Measurements from ENCODE around the gene AZGP1. TPM values are rescaled to one million over a fixed set of nuclear protein-coding genes. Genes with fewer than 3 reads are reported as not detected.

Gene AZGP1
- total RNA-seq, 2 donors from 2014 or later: not detected

GRCh38 chr7:100022621-100023020 is 46.8 kb upstream of the AZGP1 start:
- WGBS, 2 experiments (ENCODE audit: insufficient coverage in 1 of 2, insufficient read length in 1 of 2): 82 to 100% methylated on average over 4 to 5 of the region's 5 CpGs

GRCh38 chr7:100021297-100021696 is 45.5 kb upstream of the AZGP1 start:
- peaks cover 56% of the 10 kb centered on the region for H3K36me3 ChIP-seq (ENCODE audit: control insufficient read depth, insufficient read depth, low read length)
- Mint-ChIP-seq H3K27me3 (ENCODE audit: insufficient read depth) (no peaks in the 10 kb centered on the region), H3K36me3 (ENCODE audit: low read depth) (peaks cover 58% of the 10 kb centered on the region), H3K4me3 (no peak overlapping the region), H3K4me1 (peaks cover 15% of the 10 kb centered on the region), H3K9me3 (no peaks in the 10 kb centered on the region), H3K27ac (no peak overlapping the region)
- no peak overlapping the region for H3K27ac ChIP-seq (ENCODE audit: low read depth, low read length)
- H3K4me3 ChIP-seq (ENCODE audit: low read length): no peak overlapping the region
- no peaks in the 10 kb centered on the region for H3K27me3 ChIP-seq (ENCODE audit: control insufficient read depth, insufficient read depth, low read length, poor library complexity, severe bottlenecking)
- no peak for TF ChIP-seq CTCF (conservative IDR thresholded peaks at IDR 0.05)
- H3K9ac ChIP-seq (ENCODE audit: extremely low read depth, low read length, poor library complexity, severe bottlenecking): no peak overlapping the region
- 94 to 97% methylated on average over 3 of the region's 3 CpGs for WGBS, 2 experiments (ENCODE audit: insufficient coverage in 1 of 2, insufficient read length in 1 of 2)
- H3K4me1 ChIP-seq (ENCODE audit: control insufficient read depth, insufficient read depth, low read length): no peaks in the 10 kb centered on the region
- H3K9me3 ChIP-seq (ENCODE audit: control insufficient read depth, low read length): no peaks in the 10 kb centered on the region
- DNase-seq: no peak

More at GRCh38 chr7:100022621-100023020, 46.8 kb upstream of the AZGP1 start:
- Histone ChIP-seq H3K36me3 (ENCODE audit: control insufficient read depth, insufficient read depth, low read length) (peaks cover 60% of the 10 kb centered on the region), H3K9me3 (ENCODE audit: control insufficient read depth, low read length) (no peaks in the 10 kb centered on the region), H3K9ac (ENCODE audit: extremely low read depth, low read length, poor library complexity, severe bottlenecking) (no peak overlapping the region), H3K27me3 (ENCODE audit: control insufficient read depth, insufficient read depth, low read length, poor library complexity, severe bottlenecking) (no peaks in the 10 kb centered on the region), H3K27ac (ENCODE audit: low read depth, low read length) (no peak overlapping the region), H3K4me1 (ENCODE audit: control insufficient read depth, insufficient read depth, low read length) (no peaks in the 10 kb centered on the region), H3K4me3 (ENCODE audit: low read length) (no peak overlapping the region)
- Mint-ChIP-seq H3K9me3 (no peaks in the 10 kb centered on the region), H3K4me3 (no peak overlapping the region), H3K4me1 (peaks cover 6% of the 10 kb centered on the region), H3K27me3 (ENCODE audit: insufficient read depth) (no peaks in the 10 kb centered on the region), H3K36me3 (ENCODE audit: low read depth) (peaks cover 68% of the 10 kb centered on the region), H3K27ac (no peak overlapping the region)
- DNase-seq: no peak
- TF ChIP-seq CTCF (conservative IDR thresholded peaks at IDR 0.05): no peak

- no peaks in the 10 kb centered on the region for H3K9me3 Mint-ChIP-seq
- peaks cover 44% of the 10 kb centered on the region for H3K36me3 Mint-ChIP-seq (ENCODE audit: low read depth)
- no peak for TF ChIP-seq CTCF (conservative IDR thresholded peaks at IDR 0.05)
- no peak overlapping the region for H3K4me3 ChIP-seq (ENCODE audit: low read length)
- 94 to 96% methylated on average over 7 of the region's 7 CpGs for WGBS, 2 experiments (ENCODE audit: insufficient coverage in 1 of 2, insufficient read length in 1 of 2)
- H3K27ac Mint-ChIP-seq: peak overlapping the region; percentile 46
- peaks cover 16% of the 10 kb centered on the region for H3K4me1 Mint-ChIP-seq
- H3K9ac ChIP-seq (ENCODE audit: extremely low read depth, low read length, poor library complexity, severe bottlenecking): no peak overlapping the region
- H3K36me3 ChIP-seq (ENCODE audit: control insufficient read depth, insufficient read depth, low read length): peaks cover 45% of the 10 kb centered on the region
- H3K4me1 ChIP-seq (ENCODE audit: control insufficient read depth, insufficient read depth, low read length): no peaks in the 10 kb centered on the region
- no peaks in the 10 kb centered on the region for H3K27me3 ChIP-seq (ENCODE audit: control insufficient read depth, insufficient read depth, low read length, poor library complexity, severe bottlenecking)
- H3K27me3 Mint-ChIP-seq (ENCODE audit: insufficient read depth): no peaks in the 10 kb centered on the region
- H3K27ac ChIP-seq (ENCODE audit: low read depth, low read length): no peak overlapping the region
- no peaks in the 10 kb centered on the region for H3K9me3 ChIP-seq (ENCODE audit: control insufficient read depth, low read length)
- no peak for DNase-seq
- no peak overlapping the region for H3K4me3 Mint-ChIP-seq
Measured at GRCh38 chr7:100019908-100020307, 44.1 kb upstream of the AZGP1 start.

Data from endodermal cell (in vitro differentiated cells).